CD1c-positive myeloid dendritic cell (primary cell): ENCODE data around the gene UGP2.

Experiments
- DNase-seq: peaks from one replicate; pipeline ENCODE4 v3.0.0-alpha.2; 2016; ENCODE audit errors: extremely low spot score

Gene UGP2

DNA sequence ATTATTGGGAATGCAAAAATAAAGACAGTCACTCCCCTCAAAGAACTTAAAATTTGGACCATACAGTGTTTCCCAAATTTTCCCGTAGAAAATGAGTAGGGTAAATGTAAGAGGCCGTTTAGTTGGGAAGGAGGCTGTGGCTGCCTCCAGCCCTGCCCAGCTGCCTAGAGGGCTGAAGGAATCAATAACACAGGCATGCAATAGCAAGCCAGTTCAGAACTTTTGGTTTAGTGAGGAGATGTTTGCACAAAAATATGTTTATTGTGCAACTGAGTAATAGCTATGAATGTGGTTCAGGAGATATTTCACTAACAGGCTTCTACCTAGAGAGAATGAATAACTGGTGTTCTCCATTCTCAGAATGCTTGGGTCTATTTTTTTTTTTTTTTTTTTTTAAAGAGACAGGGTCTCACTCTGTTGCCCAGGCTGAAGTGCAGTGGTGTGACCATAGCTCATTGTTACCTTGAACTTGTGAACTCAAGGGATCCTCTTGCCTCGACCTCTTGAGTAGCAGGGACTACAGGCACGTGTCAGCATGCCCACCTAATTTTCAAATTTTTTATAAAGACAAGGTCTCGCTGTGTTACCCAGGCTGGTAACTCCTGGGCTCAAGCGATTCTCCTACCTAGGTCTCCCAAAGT, 23.6 kb downstream of the UGP2 start:
- DNase-seq, result no peak

DNA sequence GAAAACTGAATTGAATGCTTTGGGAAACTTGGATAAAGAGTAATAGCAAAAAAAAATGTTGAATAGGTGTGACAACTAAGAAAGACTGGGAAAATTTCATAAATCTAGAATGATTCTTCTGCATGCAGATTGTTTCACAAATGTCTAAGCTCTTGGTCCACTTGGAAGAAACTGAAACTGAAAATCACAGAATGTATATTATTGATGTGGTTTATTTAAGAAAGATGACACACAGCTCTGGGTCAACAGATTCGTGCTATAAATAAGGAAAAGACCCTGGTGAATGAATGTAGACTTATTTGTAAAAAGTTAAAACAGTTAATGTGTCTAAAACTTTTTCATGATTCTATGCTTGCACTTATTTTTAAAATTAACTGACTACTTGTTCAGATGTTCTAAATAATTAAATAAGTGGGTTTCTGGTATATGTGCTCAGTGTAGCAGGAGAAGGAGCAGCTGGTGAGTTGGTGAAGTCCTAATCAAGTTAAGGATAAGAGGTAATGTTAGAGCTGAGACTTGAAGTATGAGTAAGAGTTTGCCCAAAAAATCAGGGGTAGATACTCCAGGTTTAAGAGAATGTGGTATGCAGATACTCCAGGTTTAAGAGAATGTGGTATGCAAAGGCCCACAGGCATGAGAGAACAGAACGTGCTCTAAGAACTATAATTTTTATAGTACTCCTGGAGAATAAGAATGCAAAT, 24.5 kb downstream of the UGP2 start:
- no peak for DNase-seq

DNA sequence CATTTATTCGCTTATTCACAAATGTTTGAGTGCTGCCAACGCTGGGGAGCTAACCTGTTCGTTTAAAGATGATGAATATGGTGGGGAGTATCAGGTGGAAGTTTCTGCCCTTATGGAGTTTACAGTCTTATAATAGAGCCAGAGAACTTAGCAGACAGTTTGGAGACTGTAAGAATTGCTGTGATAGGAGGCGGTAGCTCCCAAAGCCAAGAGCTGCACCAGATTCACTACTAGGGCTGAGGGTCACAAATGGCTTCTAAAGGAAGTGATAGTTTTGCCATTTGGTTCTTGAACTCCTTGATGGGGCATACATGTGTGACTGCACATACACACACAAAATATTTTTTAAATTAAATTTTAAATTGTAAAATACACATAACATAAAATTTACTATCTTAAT, 29.0 kb downstream of the UGP2 start:
- no peak for DNase-seq

DNA sequence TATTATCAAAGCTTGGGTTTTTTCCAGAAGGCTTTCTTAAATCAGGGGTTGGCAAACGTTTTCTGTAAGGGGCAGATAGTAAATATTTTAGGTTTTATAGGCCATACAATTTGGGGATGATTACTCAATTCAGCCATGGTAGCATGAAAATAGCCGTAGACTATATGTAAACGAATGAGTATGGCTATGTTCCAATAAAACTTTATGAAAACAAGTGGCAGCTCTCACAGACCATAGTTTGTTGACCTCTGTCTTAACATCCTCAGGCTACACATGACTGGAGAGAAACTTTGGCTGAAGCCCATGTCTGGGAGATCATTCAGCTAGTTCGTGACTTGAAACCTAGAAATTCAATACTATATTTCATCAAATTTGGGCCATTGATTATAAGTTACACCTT, 30.2 kb downstream of the UGP2 start:
- DNase-seq, result no peak

DNA sequence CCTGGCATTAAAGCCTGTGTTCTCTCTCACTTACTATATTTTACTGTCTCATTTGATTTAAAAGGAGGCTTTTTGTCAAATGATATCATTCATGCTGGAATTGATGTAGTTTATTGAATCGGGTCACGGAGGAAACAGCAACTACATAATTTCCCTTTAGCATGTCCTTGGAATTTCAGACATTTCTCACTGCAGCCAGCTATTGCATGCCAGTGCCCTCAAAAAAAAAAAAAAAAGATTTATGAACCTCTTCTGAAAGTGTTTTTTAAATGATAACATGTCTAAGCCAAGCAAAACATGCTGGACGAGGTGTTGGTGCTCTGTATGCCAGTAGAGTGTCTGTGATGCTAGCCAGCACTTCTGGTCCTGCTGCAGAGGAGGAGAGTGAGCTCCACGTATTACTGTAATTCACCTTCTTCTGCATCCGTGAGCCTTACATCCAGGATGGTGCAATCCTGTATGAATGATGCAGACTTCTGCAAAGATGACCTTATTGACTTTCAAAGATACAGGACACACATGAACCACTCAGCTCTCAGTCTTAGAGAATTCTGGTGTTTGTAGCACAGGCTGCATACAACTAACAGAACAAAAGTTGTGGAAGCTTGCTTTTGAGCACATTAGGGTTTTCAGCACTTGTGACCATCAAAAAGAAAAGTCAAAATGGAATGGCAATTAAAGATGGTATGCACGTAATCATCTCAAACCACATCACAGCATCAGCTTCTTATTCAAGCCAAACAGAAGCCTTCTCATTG, 31.1 kb downstream of the UGP2 start:
- no peak for DNase-seq

DNA sequence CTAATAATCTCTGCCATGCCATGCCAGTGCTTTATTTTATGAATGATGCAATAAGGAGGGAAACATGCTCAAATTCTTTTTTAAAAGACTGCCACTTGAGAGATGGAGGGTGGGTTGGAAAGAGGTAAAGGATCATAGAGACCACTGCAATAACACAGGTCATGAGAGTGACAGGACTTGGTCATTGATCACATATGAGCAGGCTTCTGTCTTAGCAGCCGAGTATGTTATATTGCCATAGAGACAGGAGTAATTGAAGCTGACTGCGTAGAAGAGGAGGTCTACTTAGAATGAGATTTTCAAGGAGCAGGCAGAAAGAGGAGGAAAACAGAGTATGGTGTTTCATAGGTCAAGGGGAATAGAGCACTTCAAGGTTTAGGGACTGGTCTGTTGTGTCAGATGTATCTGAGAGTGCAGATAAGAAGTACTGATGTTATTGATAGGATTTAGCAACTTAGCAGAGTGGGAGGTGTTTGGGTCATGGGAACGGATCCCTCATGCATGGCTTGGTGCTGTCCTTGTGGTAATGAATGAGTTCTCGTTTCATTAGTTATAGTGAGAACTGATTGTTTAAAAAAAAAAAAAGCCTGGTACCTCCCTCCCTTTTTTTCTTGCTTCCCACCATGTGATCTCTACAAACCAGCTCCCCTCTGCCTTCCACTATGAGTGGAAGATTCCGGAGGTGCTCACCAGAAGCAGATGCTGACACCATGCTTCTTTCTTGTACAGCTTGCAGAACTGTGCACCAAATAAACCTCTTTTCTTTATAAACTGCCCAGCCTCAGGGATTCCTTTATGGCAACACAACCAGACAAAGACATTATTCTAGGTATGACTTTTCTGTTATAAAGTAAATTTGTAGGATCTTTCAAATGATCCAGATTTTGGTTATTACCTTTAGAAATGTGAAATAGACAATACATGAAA, 32.8 kb downstream of the UGP2 start:
- no peak for DNase-seq

DNA sequence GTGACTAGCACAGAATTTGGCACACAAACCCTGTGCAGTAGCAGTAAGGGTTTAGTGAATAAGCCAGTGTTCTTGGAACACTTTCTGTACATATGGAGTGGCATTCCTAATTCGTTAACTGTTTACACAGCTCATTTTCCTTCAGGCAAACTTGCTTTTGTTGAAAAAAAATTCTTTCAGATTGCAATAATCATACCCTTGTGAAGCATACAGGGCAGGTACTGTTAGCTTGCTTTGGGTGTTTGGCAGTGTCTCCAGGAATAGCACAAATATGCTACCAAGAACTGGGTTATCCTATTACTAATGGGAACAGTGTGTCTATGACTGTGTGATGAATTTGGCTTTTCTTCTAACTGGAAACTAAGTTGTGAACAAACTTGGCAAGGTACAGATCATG, 33.4 kb downstream of the UGP2 start:
- DNase-seq, result no peak

DNA sequence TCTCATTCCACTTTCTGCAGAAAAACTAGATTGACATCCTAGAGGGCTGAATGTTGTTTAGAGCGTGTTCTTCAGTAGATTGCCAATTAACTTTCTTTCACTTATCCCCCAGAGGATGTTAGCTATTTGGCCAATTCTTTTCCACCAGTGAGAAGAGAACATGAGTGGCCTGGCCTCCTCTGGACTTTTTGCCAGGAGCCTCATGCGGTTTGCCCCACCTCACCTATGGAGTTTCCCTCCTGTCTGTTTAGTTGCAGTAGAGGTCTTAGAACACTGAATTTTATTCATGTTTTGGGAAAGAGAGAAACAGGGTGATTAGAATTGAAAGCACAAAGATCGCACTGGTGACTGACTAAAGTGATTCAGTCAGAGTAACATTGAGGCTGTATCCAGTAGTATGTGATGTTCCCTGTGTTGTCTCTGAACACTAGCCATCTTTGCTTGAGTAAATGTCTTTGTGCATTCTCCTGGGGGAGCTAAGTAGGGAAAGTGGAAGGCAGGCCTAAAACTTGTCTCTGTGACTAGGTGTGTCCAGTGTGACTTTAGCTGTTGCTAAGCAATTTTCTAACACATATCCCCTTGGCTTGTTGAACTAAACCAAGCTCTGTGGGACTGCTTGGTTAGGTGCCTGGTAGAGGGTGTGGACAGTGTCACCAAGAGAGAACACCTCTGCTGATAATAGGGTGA, 34.0 kb downstream of the UGP2 start:
- no peak for DNase-seq

DNA sequence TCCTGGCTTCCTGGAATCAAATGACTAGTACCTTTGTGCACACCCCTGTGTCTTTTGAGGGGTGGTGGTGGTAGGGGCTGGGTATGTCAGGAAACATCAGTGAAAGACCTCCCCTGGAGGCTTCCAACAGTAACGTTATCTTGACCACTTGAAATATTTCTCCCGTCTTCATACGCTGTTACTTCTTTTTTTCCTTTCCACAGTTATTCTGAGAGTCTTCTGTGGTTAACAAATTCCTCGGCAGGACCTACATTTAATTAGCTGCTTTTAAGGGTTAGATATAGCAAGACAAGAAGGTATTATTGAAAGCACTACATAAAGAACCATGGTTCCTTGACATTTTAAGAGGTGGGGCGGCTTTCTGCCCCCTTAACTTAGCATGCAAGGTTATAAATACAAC, 34.6 kb downstream of the UGP2 start:
- DNase-seq, result no peak

DNA sequence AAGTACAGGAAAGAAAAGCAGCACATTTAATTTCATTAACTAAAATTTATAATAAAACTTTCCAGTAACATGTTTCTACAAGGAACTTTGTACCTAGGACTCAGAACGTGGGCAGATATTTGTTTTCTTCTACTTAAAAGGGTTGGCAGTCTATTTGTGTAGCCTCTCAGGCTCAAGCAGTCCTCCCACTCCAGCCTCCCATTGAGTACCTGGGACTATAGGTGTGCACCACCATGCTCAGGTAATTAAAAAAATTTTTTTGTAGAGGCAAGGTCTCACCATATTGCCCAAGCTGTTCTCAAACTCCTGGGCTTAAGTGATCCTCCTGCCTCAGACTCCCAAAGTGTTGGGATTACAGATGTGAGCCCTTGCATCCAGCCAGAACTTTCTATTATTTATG, 36.8 kb downstream of the UGP2 start:
- no peak for DNase-seq

DNA sequence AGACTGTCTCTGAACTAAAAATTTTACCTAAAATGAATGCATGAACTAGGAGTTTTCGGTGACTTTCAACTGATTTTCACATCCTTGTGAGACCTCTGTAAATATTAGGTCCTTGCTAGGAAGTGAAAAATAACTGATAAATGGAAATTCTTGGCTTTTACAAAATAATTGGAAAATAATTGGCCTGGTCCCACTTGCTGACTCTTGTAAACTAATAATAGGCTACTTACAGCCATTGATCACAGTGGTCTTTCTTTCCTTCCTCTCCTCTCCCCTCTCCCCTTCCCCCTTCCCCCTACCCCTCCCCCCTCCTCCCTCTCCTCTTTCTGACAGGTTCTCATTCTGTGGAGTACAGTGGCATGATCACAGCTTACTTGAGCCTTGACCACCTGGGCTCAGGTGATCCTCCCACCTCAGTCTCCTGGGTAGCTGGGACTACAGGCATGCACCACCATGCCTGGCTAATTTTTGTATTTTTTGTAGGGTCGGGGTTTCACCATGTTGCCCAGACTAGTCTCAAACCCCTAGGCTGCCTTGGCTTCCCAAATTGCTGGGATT, 38.3 kb downstream of the UGP2 start:
- no peak for DNase-seq

DNA sequence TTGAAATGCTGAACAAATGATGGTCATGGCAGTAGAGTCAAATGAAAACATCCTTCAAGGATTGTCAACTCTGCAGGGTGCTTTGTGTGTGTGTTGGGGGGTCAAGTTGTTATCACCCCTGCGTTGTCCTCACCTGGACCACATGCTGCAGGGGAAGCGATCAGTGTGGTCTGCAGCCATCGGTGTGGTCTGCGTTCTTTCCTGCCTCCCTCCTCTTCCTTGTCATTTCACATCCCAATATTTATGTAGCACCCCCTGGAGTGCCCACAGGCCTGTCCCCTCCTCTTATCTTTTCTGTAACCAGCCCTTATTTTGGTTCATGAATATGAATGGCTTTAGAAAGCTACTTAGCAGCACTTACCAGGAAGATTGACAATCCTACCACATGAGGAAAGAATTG, 38.9 kb downstream of the UGP2 start:
- no peak for DNase-seq

DNA sequence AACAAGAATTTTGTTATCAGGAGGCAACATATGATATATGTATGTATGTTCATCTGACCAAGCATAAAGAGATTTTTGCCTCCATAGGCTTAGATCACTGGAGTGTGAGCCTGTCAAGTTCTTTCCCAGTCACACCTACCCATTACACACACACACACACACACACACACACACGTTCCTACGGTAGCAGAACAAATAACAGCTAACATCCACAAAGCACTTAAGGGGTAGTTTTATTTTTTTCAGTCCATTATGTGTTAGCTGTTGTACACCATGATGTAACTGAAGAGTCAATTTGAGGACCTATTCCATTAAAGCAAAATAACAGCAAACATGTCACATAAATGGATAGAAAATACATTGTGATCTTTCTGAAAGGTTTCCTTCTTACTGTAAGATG, 39.5 kb downstream of the UGP2 start:
- DNase-seq, result no peak

DNA sequence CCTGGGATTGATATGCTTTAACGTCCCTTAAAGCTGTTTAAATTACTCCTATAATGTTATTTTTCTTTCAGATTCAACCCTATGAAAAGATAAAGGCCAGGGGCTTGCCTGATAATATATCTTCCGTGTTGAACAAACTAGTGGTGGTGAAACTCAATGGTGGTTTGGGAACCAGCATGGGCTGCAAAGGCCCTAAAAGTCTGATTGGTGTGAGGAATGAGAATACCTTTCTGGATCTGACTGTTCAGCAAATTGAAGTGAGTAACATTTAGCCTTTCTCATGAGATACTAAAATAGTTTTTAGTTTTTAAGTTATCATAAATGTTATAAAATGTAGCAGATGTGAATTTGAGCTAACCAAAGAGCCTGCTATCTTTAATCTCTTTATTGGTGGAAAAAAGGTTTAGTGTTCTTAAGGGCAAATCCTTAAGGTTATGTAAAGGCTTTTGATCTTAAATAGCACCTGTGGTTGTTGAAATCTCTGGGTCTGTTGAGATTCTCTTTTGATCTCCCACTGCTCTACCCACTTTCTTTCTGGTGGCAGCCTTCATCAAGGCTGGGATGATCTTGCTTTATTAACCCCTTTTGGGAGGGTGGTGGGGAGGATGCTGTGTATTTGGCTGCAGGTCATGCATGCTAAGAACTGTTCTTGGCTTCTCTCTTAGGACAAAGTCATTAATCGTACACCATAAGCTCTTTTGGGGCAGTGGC, 40.9 kb downstream of the UGP2 start:
- no peak for DNase-seq

DNA sequence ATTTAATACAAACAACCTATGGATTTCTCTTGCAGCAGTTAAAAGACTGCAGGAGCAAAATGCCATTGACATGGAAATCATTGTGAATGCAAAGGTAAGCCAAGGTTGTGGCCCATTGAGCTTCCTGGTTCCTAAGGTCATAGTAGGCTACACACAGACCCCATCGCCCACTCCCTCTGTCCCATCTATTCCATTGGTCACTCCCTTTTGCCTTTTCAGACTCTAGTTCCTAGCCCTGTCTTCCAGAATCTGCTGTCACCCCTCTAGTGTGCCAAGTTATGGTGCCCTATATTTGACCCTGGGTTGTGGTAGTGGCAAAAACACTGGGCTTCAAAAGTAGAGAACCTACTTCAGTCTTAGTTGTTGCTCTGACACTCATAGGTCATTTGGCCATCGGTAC, 44.7 kb downstream of the UGP2 start:
- DNase-seq, result no peak

DNA sequence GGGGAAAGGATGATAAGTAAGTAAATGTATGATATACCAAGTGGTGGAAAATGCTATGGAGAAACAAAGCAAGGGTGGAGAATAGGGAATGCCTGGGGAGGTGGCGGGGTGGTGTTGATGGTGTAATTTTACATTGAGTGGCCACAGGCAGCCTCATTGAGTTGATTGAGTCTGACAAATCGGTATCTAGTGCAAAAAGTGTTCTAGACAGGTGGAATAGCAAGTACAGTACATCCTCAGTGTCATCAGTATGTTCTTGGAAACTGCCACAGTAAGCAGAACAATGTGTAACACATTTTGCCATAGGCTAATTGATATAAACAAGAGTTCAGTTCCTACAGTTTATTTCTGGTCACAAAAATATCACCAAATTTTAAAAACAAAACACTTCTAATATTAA, 46.4 kb downstream of the UGP2 start:
- no peak for DNase-seq

DNA sequence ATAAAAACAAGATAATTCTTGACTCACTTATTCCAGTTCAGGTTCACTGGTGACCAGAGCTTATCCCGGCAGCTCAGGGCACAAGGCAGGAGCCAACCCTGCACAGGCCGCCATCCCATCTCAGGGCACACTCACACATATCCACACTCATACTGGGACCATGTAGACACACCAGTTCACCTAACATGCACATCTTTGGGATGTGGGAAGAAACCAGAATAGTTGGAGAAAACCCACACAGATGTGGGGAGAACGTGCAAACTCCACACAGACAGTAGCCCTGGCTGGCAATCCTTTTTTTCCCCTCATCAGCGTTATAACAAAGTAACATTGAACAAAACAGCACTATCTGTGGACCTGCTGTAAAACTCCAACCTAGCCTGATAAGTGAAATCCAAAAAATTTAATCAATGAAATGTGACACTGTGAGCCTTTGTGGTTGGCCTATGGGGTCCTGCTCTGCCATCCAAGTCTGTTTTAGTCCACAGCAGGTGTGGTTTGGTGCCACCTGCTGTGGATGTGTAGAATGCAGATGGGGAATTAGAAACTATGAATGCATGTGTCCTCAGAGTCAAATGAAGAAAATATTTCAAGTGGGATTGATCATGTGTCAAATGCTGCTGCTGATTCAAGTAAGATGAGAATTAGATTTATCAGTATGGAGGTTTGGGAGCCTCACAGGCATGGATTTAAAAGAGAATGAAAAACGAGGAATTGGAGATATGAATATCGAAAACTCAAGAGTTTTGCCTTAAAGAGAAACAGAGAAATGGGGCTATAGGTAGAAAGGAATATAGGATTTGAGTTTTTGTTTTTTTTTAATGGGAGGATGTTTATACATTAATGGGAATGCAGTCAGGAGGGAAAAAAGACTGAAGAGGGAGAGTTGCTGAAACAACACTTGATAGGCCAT, 47.0 kb downstream of the UGP2 start:
- DNase-seq, result peak; percentile 38

DNA sequence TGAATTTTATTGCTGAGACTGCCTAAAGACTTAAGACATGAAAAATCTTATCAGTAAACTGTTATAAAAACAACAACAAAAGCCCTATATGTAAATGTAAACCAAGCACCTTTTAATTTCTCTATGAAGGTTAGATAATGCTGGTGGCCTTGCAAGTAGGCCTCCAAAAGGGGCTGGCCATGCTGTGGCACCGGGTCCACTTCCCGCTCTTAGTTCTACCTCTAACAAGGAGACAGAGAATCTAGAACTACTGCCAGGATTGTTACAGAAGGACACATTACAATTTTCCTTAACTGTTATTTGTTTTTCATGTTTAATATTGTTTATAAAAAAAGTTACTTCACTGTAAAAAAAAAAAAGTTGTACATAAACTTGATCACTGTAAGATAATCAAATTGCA, 49.0 kb downstream of the UGP2 start:
- no peak for DNase-seq

DNA sequence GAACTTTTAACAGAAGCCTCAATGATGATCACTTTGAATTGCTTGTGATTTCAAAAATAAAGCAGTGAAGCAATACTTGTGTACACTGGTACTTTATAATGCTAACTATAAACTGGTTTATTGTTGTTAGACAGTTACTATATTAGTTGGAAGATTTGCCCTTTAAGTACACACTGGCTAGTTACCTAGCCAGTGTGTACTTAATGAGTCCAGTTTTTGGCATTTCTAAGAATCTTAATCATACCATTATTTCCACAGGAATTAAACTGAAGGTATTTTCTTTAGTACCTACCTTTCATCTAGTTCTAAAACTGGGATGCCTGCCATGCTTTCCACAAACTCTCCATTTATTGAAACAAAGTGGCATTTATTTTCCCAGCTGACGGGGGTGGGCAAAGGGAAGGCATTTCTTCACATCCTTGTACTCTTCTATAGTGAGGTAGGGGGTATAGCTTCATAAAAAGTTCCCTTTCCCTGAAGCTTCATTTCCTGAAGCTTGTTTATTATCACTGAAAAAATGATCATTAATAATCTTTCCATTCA, 49.9 kb downstream of the UGP2 start:
- no peak for DNase-seq
